Spleen (tissue), 7 donors: ENCODE measurements around the gene HSF2BP.

Experiments
- POLR2A ChIP-seq, 3 donors: fragments of 450-650 bp; IDR thresholded peaks; one replicate each; pipeline ENCODE4 v1.5.1; 2017; ENCODE audit warnings: antibody characterized with exemption in 3 of 3, mild to moderate bottlenecking in 1 of 3
- POLR2AphosphoS5 ChIP-seq, 3 donors: sonication (generic); formaldehyde crosslinking; IDR thresholded peaks; one replicate each; pipeline ENCODE4 v1.5.1; 2017; ENCODE audit warnings: antibody characterized with exemption in 3 of 3
- TF ChIP-seq, protein P1 (sequence below), 11 experiments: fragments of 200-600 bp in 7 of 11; fragments of 450-650 bp in 4 of 11; sonication (generic) in 4 of 11; IDR thresholded peaks in 8 of 11; conservative IDR thresholded peaks in 3 of 11; 1 replicate in 7 of 11; 2 replicates in 4 of 11; pipeline versions ENCODE4 v1.4.0 to v1.8.0; 2016 to 2021; ENCODE audit warnings: antibody characterized with exemption in 11 of 11, inconsistent platforms in 4 of 11, mild to moderate bottlenecking in 1 of 11
- donor health status: DM: no; HTN: no; CAD: no; lungs with moderate emphysema.
- donor health status: DM: no; HTN: no; CAD: no.
- donor health status: DM: no; HTN: no; CAD: no.

DNA sequence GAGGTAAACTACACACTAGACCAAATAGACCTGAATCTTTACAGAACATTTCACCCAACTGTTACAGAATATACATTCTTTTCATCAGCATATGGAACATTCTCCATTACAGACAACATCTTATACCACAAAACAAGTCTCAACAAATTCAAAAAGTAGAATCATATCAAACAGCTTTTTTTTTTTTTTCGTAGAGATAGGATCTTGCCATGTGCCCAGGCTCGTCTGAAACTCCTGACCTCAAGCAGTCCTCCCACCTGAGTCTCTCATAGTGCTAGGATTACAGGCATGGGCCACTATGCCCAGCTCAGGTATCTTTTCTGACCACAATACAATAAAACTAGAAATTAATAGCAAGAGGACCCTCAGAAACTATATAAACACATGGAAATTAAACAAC, 36.5 kb downstream of the HSF2BP start:
- TF ChIP-seq, protein P1, sequence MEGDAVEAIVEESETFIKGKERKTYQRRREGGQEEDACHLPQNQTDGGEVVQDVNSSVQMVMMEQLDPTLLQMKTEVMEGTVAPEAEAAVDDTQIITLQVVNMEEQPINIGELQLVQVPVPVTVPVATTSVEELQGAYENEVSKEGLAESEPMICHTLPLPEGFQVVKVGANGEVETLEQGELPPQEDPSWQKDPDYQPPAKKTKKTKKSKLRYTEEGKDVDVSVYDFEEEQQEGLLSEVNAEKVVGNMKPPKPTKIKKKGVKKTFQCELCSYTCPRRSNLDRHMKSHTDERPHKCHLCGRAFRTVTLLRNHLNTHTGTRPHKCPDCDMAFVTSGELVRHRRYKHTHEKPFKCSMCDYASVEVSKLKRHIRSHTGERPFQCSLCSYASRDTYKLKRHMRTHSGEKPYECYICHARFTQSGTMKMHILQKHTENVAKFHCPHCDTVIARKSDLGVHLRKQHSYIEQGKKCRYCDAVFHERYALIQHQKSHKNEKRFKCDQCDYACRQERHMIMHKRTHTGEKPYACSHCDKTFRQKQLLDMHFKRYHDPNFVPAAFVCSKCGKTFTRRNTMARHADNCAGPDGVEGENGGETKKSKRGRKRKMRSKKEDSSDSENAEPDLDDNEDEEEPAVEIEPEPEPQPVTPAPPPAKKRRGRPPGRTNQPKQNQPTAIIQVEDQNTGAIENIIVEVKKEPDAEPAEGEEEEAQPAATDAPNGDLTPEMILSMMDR (IDR thresholded peaks at IDR 0.05 in 8 of 11, conservative IDR thresholded peaks at IDR 0.05 in 3 of 11), result no peak
- TF ChIP-seq POLR2A (IDR thresholded peaks at IDR 0.05) (no peak), POLR2AphosphoS5 (IDR thresholded peaks at IDR 0.05) (no peak)
